GM21619 (cell line): ENCODE results near the gene DPF3.

ENCODE experiments used
- ATAC-seq: cut with Tn5 transposase; IDR thresholded peaks from one replicate; pipeline ENCODE4 v1.9.1; 2021; ENCODE audit not compliant: unreplicated experiment

Gene DPF3

GRCh38 chr14:72844524-72844923 lies 49.4 kb downstream of the DPF3 start:
- ATAC-seq, result no peak

- no peak for ATAC-seq
Measured at GRCh38 chr14:72839753-72840607, 53.9 kb downstream of the DPF3 start.

- ATAC-seq, result no peak
Measured at GRCh38 chr14:72839351-72839750, 54.5 kb downstream of the DPF3 start.

GRCh38 chr14:72836085-72836484 lies 57.8 kb downstream of the DPF3 start:
- no peak for ATAC-seq

- ATAC-seq, result no peak
Measured at GRCh38 chr14:72833174-72833573, 60.7 kb downstream of the DPF3 start.

GRCh38 chr14:72830786-72831594 lies 62.9 kb downstream of the DPF3 start:
- no peak for ATAC-seq

DNA sequence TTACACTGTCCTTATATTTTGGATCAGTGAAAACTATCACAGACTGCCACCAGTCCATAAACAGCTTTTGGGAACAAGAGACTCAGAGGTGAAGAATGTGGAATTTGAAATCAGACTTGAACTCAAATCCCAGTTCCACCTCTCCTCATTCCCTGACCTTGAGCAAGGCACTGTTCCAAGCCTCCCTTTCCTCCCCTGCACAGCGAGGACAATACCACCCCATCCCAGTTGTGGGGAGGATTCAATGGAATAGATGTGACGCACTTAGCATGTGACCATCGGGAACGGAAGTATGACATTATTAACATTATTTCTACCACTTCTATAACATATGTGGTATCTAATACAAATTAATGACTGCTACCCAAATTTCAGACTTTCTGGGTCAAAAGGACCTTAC lies 63.5 kb downstream of the DPF3 start:
- no peak for ATAC-seq

- no peak for ATAC-seq
Measured at GRCh38 chr14:72828604-72829003, 65.3 kb downstream of the DPF3 start.

DNA sequence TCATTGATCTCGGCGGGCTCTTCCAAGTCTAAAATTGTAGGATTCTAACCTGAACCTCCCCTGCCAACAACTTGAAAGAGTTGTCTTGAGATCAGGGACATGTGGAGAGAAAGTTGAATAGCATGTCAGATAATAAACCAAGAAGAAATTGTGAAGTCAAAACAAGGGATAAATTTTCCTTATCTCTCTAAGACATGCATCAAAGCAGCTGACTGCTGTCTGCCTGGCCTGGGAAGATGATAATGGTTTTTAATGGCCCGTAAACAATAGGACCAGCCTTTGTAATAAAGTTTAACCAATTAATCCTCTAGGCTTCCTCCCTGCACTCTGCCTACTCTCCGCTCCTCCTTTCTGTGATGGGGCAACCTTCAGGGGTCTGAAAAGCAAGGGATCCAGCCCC lies 67.9 kb downstream of the DPF3 start:
- ATAC-seq, result no peak

DNA sequence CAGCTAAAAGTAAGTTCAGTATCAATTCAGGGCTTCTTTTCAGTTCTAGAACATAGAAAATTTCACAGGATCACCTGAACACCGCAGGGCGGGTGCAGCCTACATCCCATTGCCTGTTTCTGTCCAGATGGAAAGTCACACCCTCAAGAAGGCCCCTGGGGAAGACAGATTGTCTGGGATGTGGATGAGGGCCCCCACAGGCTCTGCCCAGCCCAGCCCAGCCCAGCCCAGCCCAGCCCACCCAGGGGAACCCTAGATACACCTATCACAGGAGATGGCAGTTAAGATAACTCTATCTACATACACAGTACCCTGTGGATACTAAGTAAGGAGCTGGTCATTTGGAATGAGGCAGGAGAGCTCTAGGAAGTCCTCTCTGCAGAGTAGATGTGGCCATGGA lies 68.4 kb downstream of the DPF3 start:
- no peak for ATAC-seq

- no peak for ATAC-seq
Measured at GRCh38 chr14:72824051-72824450, 69.8 kb downstream of the DPF3 start.

DNA sequence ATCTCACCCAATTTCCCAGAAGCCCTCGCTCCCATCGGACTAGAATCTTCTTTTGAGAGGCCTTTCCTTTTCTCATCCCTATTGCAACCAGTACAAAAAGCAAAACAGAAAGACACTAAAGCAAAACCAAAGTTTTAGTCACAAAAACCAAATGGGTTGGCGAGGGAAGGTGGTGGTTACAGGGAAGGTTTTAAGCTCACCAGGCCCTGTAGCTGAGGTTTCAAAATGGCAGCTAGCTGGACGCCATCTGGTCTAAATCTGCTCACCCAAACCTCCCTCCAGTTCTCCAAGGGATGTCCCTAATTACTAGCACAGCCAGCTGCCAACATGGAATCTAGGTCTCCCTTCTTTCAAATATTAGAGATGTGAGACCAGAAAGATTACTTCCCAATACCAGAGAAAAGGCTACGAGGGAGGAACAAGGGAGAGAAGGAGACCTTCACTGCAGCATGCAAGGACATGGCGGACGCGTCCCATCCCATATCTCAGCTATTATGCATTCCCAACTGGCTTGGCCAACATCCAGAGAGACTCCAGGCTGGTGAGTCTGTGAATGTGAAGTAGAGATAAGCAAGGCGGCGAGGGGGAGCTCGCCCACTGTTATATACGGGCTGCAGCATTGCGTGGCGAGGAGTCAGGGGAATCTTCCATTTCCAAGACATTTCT lies 70.8 kb downstream of the DPF3 start:
- ATAC-seq, result no peak

- no peak for ATAC-seq
Measured at GRCh38 chr14:72818998-72819397, 74.9 kb downstream of the DPF3 start.

- no peak for ATAC-seq
Measured at GRCh38 chr14:72816287-72816686, 77.6 kb downstream of the DPF3 start.

DNA sequence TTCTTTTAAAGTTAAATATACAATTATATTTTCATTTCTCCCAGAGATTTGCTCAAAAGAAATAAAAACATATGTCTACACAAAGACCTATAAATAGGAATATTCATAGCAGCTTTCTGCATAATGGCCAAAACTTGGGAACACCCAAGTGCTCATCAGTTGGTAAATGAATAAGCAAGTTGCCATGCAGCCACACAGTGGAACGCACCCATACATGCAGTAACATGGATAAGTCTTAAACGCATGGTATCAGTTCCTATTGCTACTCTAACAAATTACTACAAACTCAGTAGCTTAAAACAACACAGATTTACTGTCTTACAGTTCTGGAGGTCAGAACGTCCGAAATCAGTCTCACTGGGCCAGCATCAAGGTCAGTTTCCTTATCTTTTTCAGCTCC lies 78.5 kb downstream of the DPF3 start:
- no peak for ATAC-seq

GRCh38 chr14:72812292-72812851 lies 81.5 kb downstream of the DPF3 start:
- ATAC-seq, result no peak

DNA sequence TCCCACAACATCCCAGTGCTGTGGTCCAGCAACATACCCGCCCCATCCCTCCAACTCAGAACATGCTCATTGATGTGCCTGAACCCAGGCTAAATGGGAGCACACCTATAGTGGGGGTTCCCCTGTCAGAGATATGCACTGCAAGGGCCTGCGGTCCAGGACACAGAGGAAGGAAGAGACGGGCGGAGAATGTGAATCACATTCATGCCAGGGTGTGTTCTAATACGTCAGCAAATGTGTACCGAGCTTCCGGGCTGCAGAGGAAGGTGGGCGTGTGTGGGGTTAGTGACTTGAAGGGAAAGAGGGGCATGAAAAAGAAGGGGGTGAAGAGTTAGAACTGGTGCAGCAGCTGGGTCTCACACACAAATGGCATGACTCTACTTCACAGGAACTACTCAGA lies 83.7 kb downstream of the DPF3 start:
- no peak for ATAC-seq

GRCh38 chr14:72809063-72809462 lies 84.8 kb downstream of the DPF3 start:
- ATAC-seq, result no peak

GRCh38 chr14:72808564-72808963 lies 85.3 kb downstream of the DPF3 start:
- no peak for ATAC-seq

DNA sequence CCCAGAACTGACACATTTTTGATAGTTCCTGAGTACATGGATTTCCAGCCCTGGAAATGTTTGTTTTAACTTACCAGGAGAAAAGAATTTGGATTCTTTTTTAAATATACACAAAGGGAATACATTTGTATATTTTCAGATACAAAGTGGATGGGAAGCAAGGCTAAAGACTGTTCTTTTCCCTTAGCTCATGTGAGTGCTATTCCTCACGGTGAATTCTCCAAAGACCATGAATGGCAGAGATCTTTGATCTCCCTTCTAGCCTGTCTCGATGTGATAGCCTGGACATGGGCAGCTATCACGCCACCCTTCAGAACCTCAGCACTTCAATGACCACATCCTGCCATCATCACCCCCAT lies 91.3 kb downstream of the DPF3 start:
- no peak for ATAC-seq

DNA sequence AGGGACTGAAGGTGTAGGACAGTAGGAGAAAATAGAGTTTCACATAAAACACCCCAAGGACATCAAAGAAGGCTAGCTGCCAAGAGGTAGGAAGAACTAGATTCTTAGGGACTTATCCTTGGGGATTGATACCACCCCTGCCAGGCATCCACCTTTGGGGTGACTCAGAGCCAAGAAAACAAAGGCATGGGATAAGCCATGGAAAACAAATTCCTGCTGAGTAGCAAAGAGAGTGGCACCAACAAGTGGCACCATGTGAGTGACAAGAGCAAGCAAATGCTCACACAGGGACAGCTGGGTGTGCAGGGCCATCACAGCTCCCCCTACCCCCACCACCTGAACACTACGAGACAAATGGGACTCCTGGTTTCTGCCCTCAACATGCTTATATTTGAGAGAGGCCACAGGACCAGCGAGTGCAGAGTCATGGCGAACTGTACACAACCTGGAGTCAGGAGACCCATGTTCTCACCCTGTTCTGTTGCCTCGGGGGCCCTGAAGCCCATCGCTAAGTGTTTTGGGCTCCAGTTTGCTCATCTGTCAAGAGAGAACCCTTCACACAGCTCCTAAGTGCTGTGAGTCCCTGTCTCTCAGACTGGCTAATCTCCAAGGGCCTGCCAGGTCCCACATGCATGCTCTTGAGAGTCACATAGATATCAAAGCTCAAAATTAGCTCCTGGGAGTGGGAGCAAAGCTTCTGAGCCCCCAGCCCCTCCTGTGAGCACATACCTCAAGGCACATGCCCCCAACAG lies 91.9 kb downstream of the DPF3 start:
- ATAC-seq, result no peak
